NOMO-1 (cell line): Measurements from ENCODE around the gene HPN.
A peak's percentile ranks its signal among the peaks of the same experiment; 100 is the strongest.
"Not testable (repeated sequence)": the region's sequence is repeated elsewhere in the genome, so short reads cannot be mapped to it uniquely, and the experiment has no call there.

Experiments used
- DNase-seq, 2 experiments: peaks; one replicate each; lab custom pipeline; 2025; ENCODE audit not compliant: unreplicated experiment in 2 of 2; lab: John Stamatoyannopoulos, UW

Gene HPN

GRCh38 chr19:35008891-35009341, 32.6 kb upstream of the HPN start:
- DNase-seq: no peak

GRCh38 chr19:35009424-35010415, 31.8 kb upstream of the HPN start:
- DNase-seq: no peak

DNA sequence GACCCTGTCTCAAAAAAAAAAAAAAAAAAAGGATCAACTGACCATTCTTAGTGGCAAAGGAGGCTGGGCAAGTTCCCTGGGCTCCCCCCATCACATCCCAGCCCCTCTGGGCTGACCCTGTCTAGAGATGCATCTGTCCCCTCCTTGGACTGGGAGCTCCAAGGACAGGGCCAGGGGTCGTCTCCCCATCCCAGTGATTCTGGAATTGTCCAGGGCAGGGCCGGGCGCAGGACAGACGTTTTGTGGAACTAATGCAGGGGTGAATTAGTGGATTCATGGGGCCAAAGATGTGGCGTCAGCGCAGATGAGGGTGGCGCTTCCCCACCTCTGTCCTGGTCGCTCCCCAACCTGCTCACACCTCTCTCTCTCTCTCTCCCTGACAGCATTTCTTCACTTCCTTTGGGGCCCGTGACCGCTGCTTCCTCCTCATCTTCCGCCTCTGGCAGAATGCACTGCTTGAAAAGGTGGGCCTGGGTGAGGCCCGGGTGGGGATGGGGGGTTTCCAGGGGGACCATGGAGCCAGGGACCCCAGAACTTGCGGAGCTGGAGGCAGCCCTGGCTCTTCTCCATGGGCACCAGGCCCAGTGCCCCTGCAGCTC, 30.3 kb upstream of the HPN start:
- DNase-seq: no peak

DNA sequence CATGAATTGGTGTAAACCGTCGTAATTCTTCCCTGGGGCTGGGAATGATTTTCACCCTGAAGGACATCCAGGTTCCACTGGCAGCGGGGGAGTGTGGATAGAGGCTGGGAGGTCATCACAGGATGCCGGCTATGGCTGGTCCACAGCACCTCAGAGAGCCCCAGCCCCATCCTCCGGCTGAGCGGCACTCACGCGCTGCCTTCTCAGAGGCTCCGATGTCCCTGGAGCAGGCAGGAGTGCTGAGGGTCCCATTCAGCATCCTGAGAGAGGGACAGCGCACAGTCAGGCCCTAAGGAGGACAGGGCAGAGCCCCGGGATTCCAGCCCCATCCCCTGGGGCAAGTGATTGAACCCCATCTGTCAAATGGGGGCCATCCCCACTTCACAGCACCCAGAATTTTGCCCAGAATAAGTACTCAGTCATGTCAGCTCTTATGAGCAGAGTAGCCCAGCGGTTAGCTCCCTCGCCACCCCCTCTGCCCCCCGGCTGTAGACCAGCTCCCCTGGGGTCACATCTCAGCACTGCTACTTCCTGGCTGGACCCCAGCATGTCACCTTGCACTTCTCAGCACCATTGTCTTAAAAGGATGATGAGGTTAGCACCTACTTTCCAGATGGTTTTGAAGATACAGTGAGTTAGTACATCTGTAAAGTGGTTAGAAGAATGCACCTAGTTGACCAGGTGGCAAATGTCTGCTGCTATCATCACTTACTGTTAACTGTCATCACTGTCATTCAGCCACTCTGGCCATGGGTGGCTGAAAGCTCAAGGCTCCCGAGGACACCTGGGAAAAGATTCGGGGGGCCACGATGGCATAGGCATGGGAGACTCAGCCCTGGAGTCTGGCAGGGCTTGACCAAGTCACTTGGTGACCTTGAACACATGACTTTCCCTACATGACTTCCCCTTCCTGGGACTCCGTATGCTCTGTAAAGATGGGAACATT, 29.5 kb upstream of the HPN start:
- DNase-seq: no peak

DNA sequence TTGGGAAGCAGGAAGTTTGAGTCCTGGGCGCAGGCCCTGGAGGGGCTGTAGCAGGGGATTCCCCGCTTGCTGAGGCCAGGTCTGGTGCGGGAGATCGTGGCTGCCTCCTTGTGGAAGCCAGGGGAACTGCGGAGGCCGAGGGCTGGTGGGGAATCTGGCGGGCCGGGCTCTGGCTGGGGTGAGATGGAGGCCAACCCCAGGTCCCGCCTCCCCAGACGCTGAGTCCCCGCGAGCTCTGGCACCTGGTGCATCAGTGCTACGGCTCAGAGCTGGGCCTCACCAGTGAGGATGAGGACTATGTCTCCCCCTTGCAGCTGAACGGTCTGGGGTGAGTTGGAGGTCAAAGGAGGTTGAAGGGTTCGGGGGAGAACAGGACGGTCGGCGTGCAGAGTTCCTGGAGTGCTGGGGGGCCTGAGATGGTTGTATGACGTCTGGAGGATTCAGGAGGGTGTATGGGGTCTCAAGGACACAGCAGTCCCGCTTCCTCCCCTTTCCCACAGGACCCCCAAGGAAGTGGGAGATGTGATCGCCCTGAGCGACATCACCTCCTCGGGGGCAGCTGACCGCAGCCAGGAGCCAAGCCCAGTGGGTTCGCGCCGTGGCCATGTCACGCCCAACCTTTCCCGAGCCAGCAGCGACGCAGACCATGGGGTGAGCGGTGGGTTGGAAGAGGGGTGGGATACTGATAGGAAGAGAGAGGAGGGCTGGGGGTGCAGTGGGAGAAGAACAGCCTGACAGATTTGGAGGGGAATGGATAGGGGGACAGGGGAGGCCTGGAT, 28.3 kb upstream of the HPN start:
- no peak for DNase-seq

DNA sequence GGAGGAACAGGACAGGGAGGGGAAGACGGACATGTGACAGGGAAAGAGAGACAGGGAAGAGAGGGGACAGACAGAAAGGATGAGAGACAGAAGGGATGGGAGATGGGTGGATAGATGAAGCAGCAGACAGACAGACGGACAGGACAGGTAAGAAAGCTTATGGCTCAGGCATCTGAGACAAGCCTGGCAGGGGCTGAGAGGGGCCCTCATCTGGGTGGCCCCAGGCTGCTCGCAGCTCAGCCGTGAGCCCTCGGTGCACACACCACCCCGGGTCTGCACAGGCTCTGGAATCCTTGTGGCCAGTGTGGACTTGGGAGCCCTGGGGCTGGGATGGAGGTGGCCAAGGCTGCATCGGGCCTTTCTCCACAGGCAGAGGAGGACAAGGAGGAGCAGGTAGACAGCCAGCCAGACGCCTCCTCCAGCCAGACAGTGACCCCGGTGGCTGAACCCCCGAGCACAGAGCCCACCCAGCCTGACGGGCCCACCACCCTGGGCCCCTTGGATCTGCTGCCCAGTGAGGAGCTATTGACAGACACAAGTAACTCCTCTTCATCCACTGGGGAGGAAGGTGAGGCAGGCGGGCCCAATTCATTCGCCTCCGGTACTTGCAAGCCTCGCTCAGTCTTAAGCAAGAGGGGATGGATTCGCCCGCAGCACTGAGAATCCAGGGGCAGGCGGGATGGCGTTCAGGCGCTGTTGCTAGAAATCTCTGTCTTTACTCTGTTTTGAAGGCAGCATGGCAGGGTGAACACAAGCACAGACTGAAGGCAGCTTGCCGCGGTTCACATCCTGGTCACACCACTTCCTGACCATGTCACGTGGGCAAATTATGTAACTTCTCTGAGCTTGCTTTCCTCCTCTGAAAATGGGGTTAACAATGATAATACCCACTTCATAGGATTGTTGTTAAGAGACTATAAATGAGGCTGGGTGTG, 27.4 kb upstream of the HPN start:
- peak; percentile 60 to 87 for DNase-seq

DNA sequence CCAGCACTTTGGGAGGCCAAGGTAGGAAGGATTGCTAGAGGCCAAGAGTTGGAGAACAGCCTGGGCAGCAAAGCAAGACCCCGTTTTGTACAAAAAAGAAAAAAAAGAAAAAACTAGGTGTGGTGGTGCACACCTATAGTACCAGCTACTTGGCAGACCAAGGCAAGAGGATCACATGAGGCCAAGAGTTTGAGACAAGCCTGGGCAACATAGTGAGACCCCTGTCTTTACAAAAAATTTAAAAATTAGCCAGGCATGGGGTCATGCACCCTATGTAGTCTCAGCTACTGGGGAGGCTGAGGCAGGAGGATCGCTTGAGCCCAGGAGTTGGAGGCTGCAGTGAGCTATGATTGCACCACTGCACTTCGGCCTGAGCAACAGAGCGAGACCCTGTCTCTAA, 26.7 kb upstream of the HPN start:
- DNase-seq: not testable (repeated sequence)

DNA sequence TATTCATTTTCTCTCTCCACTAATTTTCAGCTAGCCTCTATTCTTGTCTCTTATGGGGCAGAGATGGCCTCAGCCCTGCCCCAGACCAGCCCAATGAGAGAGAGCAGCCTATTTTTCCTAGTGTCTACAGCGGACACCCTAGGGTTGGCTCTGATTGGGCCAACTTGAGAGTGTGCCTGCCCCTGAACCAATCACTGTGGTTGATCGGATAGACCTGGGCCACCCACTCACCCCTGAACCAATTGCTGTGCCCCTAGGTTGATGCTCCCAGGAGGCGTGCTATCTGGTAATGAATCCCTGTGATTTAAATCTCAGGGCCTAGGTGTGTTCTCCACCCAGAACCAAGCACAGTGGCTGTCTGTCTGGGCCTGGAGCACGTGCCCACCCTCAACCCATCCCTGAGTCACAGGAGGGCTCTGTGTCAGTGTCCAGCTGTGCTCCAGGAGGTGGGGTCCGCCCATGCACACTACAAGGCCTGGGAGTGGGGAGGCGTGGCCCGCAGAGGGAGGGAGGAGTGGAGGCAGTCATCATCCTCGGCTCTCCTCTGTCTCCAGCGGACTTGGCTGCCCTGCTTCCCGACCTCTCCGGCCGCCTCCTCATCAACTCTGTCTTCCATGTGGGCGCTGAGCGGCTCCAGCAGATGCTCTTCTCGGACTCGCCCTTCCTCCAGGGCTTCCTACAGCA, 26.1 kb upstream of the HPN start:
- no peak for DNase-seq

DNA sequence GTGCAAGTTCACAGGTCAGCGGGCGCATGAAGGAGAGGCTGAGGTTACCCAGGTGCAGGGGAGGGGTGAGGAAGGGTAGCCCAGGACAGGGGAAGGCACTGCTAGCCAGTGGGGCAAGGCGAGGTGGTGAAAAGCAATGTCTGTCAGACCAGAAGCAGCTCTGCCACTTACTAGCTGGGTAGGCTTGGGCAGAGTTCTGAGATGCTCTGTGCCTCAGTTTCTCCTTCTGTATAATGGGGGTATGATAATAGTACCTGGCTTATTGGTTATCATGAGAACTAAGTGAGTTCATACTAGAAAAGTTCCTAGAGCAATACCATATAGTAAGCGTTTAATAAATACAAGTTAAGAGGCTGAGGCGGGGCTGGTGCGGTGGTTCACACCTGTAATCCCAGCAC, 25.6 kb upstream of the HPN start:
- DNase-seq: no peak

DNA sequence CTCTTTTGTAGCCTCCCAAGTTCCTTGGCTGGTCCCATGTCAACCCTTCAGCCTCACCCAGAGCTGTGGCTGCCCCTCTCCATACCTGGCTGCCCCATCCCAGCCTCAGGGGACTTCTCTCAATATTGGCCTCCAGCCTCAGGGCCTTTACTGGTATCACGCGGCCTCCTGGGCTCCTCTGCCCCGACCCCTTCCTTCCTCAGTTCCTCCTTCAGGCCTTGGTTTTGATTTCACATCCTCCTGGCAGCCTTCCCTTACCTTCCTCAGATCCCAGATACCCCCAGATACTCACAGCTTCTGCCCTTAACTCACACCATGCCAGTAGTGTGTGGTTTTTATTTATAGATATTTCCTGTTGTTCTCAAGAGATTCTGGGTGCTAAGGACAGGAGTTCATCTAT, 24.0 kb upstream of the HPN start:
- DNase-seq: no peak

GRCh38 chr19:35018379-35018778, 23.1 kb upstream of the HPN start:
- no peak for DNase-seq

DNA sequence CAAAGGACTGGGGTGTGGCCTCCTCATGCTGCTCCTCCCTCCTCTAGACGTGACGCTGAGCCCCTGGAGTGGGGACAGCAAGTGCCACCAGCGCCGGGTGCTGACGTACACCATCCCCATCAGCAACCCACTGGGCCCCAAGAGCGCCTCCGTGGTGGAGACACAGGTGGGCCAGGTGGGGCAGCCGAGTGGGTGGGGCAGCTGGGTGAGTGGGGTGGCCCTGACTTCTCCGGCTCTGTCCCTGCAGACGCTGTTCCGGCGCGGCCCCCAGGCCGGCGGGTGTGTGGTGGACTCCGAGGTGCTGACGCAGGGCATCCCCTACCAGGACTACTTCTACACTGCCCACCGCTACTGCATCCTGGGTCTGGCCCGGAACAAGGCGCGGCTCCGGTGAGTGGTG, 22.4 kb upstream of the HPN start:
- no peak for DNase-seq

- DNase-seq: no peak
These were observed 20.5 kb upstream of the HPN start for GRCh38 chr19:35021016-35021415.

DNA sequence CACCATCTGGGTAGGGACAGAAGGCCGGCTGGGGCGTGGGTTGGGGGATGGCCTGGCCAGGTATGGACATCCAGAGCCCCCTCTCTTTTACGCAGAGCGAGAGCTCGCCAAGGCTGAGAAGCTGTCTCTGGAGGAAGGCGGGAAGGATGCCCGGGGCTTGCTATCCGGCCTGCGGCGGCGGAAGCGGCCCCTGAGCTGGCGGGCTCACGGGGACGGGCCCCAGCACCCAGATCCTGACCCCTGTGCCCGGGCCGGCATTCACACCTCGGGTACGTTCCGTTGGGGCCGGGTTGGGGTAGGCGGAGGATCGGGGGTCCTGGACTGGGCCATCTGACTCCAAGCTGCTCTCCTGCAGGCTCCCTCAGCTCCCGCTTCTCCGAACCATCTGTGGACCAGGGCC, 19.9 kb upstream of the HPN start:
- no peak for DNase-seq

GRCh38 chr19:35022460-35022859, 19.1 kb upstream of the HPN start:
- DNase-seq: no peak

- DNase-seq: no peak
These were observed 18.1 kb upstream of the HPN start for GRCh38 chr19:35023428-35023827.

GRCh38 chr19:35024095-35024494, 17.4 kb upstream of the HPN start:
- no peak for DNase-seq

DNA sequence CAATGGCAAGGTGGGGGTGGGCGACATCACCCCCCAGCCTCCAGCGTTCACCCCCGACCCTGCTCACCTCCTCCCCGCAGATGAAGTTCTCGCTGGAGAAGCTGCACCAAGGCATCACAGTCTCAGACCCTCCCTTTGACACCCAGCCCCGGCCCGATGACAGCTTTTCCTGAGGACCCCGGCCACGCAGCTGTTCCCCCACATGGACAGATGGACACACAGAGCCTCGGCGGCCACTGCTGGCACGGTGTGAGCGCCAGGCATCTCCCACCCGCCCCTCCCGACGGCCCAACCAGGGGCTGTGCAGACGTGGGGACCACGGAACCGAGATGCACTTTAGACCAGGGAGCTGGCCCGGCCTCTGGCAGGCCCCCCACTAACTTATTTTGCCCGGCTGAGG, 15.6 kb upstream of the HPN start:
- DNase-seq: no peak

- no peak for DNase-seq
These were observed 15.1 kb upstream of the HPN start for GRCh38 chr19:35026418-35026817.
